DND-41 (cell line): ENCODE measurements around the gene SLAIN1.

Source experiments
- CTCF ChIP-seq: IDR thresholded peaks from 2 replicates; pipeline ENCODE4 v1.5.1; 2012; ENCODE audit warnings: borderline replicate concordance, low read length, moderate library complexity, mild to moderate bottlenecking; ENCODE audit not compliant: poor library complexity, severe bottlenecking; ENCODE audit errors: extremely low read depth
- EZH2 ChIP-seq: IDR thresholded peaks from 3 replicates; pipeline ENCODE4 v1.6.1; 2012; ENCODE audit warnings: borderline replicate concordance, low read depth, mild to moderate bottlenecking, moderate library complexity, low read length, inconsistent platforms; ENCODE audit not compliant: severe bottlenecking

GRCh38 chr13:77745784-77746183 is 48.3 kb downstream of the SLAIN1 start:
- TF ChIP-seq CTCF (no peak), EZH2 (no peak)
